IMR-90 (cell line): ENCODE measurements around the gene CRIM1.

ENCODE experiments used
- CEBPB ChIP-seq: IDR thresholded peaks from 2 replicates; pipeline ENCODE4 v1.6.1; 2012; ENCODE audit warnings: low read depth, low read length, improper control_type of control experiment
- MAFK ChIP-seq: IDR thresholded peaks from 2 replicates; pipeline ENCODE4 v1.6.1; 2012; ENCODE audit warnings: low read depth, low read length, improper control_type of control experiment
- MAZ ChIP-seq: IDR thresholded peaks from 2 replicates; pipeline ENCODE4 v1.6.1; 2012; ENCODE audit warnings: low read depth, mild to moderate bottlenecking, low read length, improper control_type of control experiment, moderate library complexity, borderline replicate concordance
- MXI1 ChIP-seq: IDR thresholded peaks from 2 replicates; pipeline ENCODE4 v1.6.1; 2012; ENCODE audit warnings: low read depth, mild to moderate bottlenecking, low read length, moderate library complexity, borderline replicate concordance
- POLR2A ChIP-seq: IDR thresholded peaks from 2 replicates; pipeline ENCODE4 v1.6.1; 2012; ENCODE audit warnings: mild to moderate bottlenecking, low read depth, low read length
- RAD21 ChIP-seq: IDR thresholded peaks from 2 replicates; pipeline ENCODE4 v1.6.1; 2012; ENCODE audit warnings: low read length, improper control_type of control experiment
- RCOR1 ChIP-seq: IDR thresholded peaks from 2 replicates; pipeline ENCODE4 v1.6.1; 2012; ENCODE audit warnings: mild to moderate bottlenecking, low read length, improper control_type of control experiment; ENCODE audit not compliant: insufficient replicate concordance
- RFX5 ChIP-seq: IDR thresholded peaks from 2 replicates; pipeline ENCODE4 v1.8.0; 2012; ENCODE audit warnings: low read depth, mild to moderate bottlenecking, low read length, moderate library complexity
- SMC3 ChIP-seq: fragments of 150-350 bp; IDR thresholded peaks from 2 replicates; pipeline ENCODE4 v1.6.1; 2016; ENCODE audit warnings: low read depth, mild to moderate bottlenecking, antibody characterized with exemption, low read length, moderate library complexity
- TF ChIP-seq, protein P1 (sequence below): conservative IDR thresholded peaks from 2 replicates; pipeline ENCODE4 v1.5.1; 2012; ENCODE audit warnings: mild to moderate bottlenecking, low read depth, low read length, improper control_type of control experiment
- TF ChIP-seq, protein P2 (sequence below): fragments of 150-350 bp; IDR thresholded peaks from 2 replicates; pipeline ENCODE4 v1.6.1; 2017; ENCODE audit warnings: mild to moderate bottlenecking, antibody characterized with exemption, low read length, low read depth

DNA sequence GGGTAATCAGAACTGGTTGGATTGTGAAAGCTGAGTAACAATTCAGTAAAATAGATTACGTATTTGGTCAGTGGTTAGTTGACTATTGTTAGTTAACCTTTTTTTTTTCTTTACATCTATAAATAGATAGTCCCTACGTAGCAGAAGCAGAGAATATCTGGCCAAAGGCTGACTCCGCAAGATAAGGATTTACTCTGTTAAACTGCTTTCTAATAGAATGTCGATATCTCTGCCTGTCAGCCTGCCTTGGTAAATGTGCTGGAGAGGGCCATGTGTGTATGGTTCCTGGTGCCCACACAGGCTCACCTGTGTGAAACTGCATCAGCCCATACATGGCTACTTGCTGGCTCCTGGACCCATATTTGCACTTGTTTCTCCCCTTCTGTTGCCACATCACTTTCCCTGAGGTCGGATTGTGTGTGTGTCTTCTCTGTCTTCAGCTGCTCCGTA is 94.4 kb downstream of the CRIM1 start:
- TF ChIP-seq, protein P1, sequence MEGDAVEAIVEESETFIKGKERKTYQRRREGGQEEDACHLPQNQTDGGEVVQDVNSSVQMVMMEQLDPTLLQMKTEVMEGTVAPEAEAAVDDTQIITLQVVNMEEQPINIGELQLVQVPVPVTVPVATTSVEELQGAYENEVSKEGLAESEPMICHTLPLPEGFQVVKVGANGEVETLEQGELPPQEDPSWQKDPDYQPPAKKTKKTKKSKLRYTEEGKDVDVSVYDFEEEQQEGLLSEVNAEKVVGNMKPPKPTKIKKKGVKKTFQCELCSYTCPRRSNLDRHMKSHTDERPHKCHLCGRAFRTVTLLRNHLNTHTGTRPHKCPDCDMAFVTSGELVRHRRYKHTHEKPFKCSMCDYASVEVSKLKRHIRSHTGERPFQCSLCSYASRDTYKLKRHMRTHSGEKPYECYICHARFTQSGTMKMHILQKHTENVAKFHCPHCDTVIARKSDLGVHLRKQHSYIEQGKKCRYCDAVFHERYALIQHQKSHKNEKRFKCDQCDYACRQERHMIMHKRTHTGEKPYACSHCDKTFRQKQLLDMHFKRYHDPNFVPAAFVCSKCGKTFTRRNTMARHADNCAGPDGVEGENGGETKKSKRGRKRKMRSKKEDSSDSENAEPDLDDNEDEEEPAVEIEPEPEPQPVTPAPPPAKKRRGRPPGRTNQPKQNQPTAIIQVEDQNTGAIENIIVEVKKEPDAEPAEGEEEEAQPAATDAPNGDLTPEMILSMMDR, result no peak
- TF ChIP-seq RCOR1 (no peak), POLR2A (no peak), RAD21 (no peak), MXI1 (no peak), RFX5 (no peak), CEBPB (peak; percentile 42; the same call in 1 of the 2 replicates), SMC3 (no peak), MAZ (no peak), MAFK (peak; percentile 18; the same call in 1 of the 2 replicates)
- TF ChIP-seq, protein P2, sequence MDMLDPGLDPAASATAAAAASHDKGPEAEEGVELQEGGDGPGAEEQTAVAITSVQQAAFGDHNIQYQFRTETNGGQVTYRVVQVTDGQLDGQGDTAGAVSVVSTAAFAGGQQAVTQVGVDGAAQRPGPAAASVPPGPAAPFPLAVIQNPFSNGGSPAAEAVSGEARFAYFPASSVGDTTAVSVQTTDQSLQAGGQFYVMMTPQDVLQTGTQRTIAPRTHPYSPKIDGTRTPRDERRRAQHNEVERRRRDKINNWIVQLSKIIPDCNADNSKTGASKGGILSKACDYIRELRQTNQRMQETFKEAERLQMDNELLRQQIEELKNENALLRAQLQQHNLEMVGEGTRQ, result no peak
